ENCODE data around the gene MRPL40. TPM values are rescaled to one million over a fixed set of nuclear protein-coding genes. Genes with fewer than 3 reads are reported as not detected.

Gene MRPL40
- total RNA-seq, result 10 to 100 TPM; 34.1 to 34.4 TPM

GRCh38 chr22:19432133-19432851 is at the start of gene MRPL40:
TSS of gene MRPL40 (plus strand) at chr22:19432545. CDS start at chr22:19432555, 10 bp downstream.
- intact Hi-C loops (cut with DNase I, micrococcal nuclease), result loop anchor here (1.0 to 5.0 kb wide), 8 partner anchors 15 to 685 kb away; partner anchors contain the start of genes C22orf39 (in 2 of the 2), CDC45 (in 2 of the 2), SLC25A1 (in 2 of the 2) and UFD1 (in 2 of the 2)
- H3K4me3 Mint-ChIP-seq, result peak within 1 kb of the TSS; percentile 75
- no peaks in the 10 kb centered on the region for H3K27me3 Mint-ChIP-seq
- peak within 1 kb of the TSS; percentile 96 for H3K27ac Mint-ChIP-seq
- H3K36me3 Mint-ChIP-seq (ENCODE audit: low read depth), result peaks cover 24% of the 10 kb centered on the region
- POLR2A ChIA-PET, result interaction anchor here (0.6 to 1.8 kb wide), 5 partner anchors 13 to 47 kb away, joined by 3 to 8 read pairs (median 5); partner anchors contain the start of genes C22orf39 and CDC45
- peaks cover 43% of the 10 kb centered on the region for H3K4me1 Mint-ChIP-seq
- no peaks in the 10 kb centered on the region for H3K9me3 Mint-ChIP-seq (ENCODE audit: low read depth)
- ATAC-seq (peak; percentile 86), DNase-seq (peak; percentile 94)
- CTCF ChIA-PET, result interaction anchor here (1.0 kb wide), 2 partner anchors 46 to 52 kb away, joined by 3 read pairs; no protein-coding TSS in a partner anchor

DNA sequence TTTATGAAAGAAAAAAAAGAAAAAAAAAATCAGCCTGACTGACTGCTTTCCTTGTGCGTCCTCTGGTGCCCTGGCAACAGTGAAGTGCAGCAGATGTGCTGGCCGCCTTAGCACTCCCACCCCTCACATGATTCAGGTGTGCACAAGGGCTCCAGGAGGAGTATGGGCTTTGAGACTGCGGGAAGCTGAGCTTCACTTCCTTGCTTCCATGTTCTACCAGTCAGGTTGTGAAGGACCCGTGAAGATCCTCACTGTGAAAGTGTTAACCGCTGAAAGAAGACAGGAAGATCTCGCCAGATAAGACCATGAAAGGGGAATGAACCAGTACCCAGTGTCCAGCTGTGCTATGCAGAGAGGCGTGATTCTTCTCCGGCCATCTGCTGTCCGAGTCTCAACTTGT is 49.1 kb upstream of the MRPL40 start:
- Mint-ChIP-seq H3K4me1 (no peaks in the 10 kb centered on the region), H3K27ac (no peak overlapping the region), H3K36me3 (ENCODE audit: low read depth) (peaks cover 36% of the 10 kb centered on the region), H3K27me3 (no peaks in the 10 kb centered on the region), H3K9me3 (ENCODE audit: low read depth) (no peaks in the 10 kb centered on the region), H3K4me3 (no peak overlapping the region)
- no peak for DNase-seq
- POLR2A ChIA-PET, result no interaction called here
- CTCF ChIA-PET, result no interaction called here
- ATAC-seq, result no peak
- intact Hi-C loops (cut with DNase I, micrococcal nuclease), result no loop called here

GRCh38 chr22:19385221-19385906 is 47.0 kb upstream of the MRPL40 start:
- POLR2A ChIA-PET, result no interaction called here
- H3K4me3 Mint-ChIP-seq, result no peak overlapping the region
- no peak overlapping the region for H3K27ac Mint-ChIP-seq
- no peak for ATAC-seq
- H3K27me3 Mint-ChIP-seq, result no peaks in the 10 kb centered on the region
- H3K4me1 Mint-ChIP-seq, result no peaks in the 10 kb centered on the region
- CTCF ChIA-PET, result no interaction called here
- H3K9me3 Mint-ChIP-seq (ENCODE audit: low read depth), result no peaks in the 10 kb centered on the region
- DNase-seq, result no peak
- peaks cover 38% of the 10 kb centered on the region for H3K36me3 Mint-ChIP-seq (ENCODE audit: low read depth)
- intact Hi-C loops (cut with DNase I, micrococcal nuclease), result no loop called here

DNA sequence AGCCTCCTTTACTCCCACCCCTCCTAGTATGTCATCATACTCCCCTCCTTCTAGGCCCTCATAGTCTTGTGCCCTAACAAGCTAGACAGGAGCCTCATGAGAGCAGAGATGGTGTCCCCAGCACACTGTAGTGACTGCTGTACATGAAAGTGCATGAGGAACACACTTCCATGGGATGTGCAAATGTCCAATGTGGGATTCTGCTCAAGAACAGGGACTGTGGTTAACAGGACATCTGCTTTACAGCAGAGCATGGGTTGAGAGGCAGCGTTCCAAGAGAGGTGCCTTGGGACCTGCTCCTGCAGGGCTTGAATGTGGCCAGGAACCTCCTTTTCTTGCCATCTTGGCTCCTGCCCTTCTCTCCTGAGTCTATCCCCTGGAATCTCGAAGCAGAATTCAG is 46.1 kb upstream of the MRPL40 start:
- CTCF ChIA-PET, result interaction anchor here (1.3 kb wide), 1 partner anchor 244 kb away, joined by 3 read pairs; no protein-coding TSS in a partner anchor
- Mint-ChIP-seq H3K27ac (no peak overlapping the region), H3K27me3 (no peaks in the 10 kb centered on the region), H3K9me3 (ENCODE audit: low read depth) (no peaks in the 10 kb centered on the region), H3K4me1 (no peaks in the 10 kb centered on the region), H3K4me3 (no peak overlapping the region), H3K36me3 (ENCODE audit: low read depth) (peaks cover 38% of the 10 kb centered on the region)
- POLR2A ChIA-PET, result no interaction called here
- intact Hi-C loops (cut with DNase I, micrococcal nuclease), result no loop called here
- ATAC-seq (no peak), DNase-seq (no peak)

DNA sequence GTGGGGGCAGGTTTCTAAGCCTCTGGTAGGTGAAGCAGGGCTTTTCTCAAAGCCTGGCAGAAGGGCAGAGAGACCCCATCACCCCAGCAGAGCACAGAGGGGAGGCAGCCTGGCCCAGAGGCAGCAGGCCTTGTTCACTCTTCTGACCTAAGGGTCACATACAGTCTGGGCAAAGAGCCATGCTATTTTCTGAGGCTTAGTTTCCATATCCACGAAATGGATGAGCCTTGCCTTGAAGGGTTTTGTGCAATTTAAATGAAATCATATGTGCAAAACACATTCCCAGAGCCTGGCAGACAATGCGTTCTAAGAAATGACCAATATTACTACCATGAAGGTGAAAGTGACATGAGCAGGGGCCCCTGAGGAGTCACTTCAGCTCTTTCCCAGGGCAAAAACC is 45.3 kb upstream of the MRPL40 start:
- Mint-ChIP-seq H3K27ac (no peak overlapping the region), H3K4me3 (no peak overlapping the region), H3K9me3 (ENCODE audit: low read depth) (no peaks in the 10 kb centered on the region), H3K27me3 (no peaks in the 10 kb centered on the region), H3K4me1 (no peaks in the 10 kb centered on the region), H3K36me3 (ENCODE audit: low read depth) (peaks cover 35% of the 10 kb centered on the region)
- ATAC-seq (no peak), DNase-seq (no peak)
- ChIA-PET POLR2A (interaction anchor here (0.6 kb wide), 1 partner anchor 84 kb away, joined by 4 read pairs; no protein-coding TSS in a partner anchor), CTCF (interaction anchor here (1.3 kb wide), 1 partner anchor 243 kb away, joined by 3 read pairs; no protein-coding TSS in a partner anchor)
- intact Hi-C loops (cut with DNase I, micrococcal nuclease), result no loop called here

DNA sequence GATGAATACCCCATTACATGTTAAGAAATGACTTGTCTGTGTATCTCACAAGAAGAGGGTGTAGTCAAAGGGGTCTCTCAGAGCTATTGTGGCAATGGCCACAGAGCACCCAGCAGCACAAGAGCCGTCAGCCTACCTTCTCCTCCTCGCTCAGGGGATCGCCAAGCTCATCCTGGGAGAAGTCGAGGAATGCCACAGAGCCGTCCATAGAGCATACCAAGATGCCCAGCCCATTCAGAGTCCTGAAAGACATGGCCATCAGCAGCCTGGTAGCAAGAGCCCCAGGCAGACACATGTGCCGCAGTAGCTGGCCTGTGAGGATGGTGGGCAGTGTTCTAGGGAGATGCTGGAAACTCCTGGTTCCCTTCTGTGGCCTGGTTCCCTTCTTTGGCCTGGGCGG is 44.8 kb upstream of the MRPL40 start:
- Mint-ChIP-seq H3K27ac (no peak overlapping the region), H3K36me3 (ENCODE audit: low read depth) (peaks cover 32% of the 10 kb centered on the region), H3K4me3 (no peak overlapping the region), H3K9me3 (ENCODE audit: low read depth) (no peaks in the 10 kb centered on the region), H3K27me3 (no peaks in the 10 kb centered on the region), H3K4me1 (no peaks in the 10 kb centered on the region)
- ATAC-seq (no peak), DNase-seq (no peak)
- POLR2A ChIA-PET, result no interaction called here
- CTCF ChIA-PET, result interaction anchor here (1.3 kb wide), 1 partner anchor 243 kb away, joined by 3 read pairs; no protein-coding TSS in a partner anchor
- intact Hi-C loops (cut with DNase I, micrococcal nuclease), result no loop called here

DNA sequence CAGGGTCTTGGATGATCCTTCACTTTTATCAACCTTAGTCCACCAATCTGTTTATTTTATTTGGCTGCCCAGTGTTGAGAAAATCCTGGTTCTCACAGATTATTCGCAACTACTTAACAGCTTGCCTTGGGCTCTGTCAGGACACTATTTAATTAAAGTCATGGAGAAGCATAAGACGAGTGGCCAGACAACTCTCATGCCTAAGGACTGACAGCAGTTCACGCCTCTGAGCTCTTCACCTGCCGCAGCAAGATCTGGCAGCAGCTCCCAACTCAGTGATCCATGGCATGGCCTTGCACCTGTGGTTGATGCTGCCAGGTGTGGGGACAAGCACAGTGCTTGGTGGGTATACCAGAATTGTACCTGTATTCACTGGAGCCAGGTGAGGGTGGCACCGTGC is 38.6 kb upstream of the MRPL40 start:
- DNase-seq (no peak), ATAC-seq (no peak)
- CTCF ChIA-PET, result interaction anchor here (1.1 to 1.6 kb wide), 3 partner anchors 11 to 34 kb away, joined by 3 to 6 read pairs (median 3); no protein-coding TSS in a partner anchor
- Mint-ChIP-seq H3K36me3 (ENCODE audit: low read depth) (peaks cover 28% of the 10 kb centered on the region), H3K27ac (no peak overlapping the region), H3K4me3 (no peak overlapping the region), H3K9me3 (ENCODE audit: low read depth) (no peaks in the 10 kb centered on the region), H3K4me1 (no peaks in the 10 kb centered on the region), H3K27me3 (no peaks in the 10 kb centered on the region)
- POLR2A ChIA-PET, result no interaction called here
- intact Hi-C loops (cut with DNase I, micrococcal nuclease), result loop anchor here in 1 of 2 experiments (5.0 kb wide), 1 partner anchor 234 kb away; no protein-coding TSS in a partner anchor

DNA sequence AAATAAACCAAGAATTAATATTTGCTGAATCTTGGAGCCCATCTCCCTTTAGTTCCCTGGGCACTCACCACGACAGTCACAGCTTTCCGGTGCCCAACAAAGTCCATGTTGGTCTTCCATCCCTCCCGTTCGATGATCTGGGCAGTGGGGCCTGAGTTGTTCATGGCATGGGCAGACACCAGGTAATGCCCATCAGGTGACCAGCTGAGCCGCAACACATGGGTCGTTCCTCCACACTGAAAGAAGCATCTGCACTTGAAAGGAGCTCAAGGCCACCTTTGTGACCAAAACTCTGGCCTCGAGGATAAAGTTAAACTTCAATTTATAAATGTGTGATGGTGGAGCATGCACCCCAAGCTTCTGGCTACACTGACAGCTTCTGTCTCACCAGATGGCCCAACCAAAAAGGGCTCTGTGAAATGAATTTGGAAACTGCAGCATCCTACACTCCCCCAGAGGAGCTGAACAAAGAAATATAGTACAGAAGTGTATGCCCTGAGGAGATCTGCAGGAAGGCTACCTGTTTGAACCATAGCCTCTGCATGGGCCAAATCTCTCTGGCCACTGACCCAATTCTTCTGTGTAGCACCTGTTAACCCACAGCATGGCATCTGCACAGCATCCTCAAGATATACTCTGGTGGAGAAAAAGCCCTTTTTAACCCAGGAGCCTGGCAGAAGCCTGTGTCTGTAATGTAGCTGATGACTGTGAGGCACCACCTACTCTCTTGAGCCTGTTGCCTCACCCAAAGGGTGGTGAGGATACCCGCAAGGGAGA is 37.9 kb upstream of the MRPL40 start:
- CTCF ChIA-PET, result interaction anchor here (1.1 to 1.6 kb wide), 3 partner anchors 10 to 30 kb away, joined by 3 to 6 read pairs (median 3); no protein-coding TSS in a partner anchor
- no peak for ATAC-seq
- intact Hi-C loops (cut with DNase I, micrococcal nuclease), result loop anchor here in 1 of 2 experiments (5.0 kb wide), 1 partner anchor 233 kb away; no protein-coding TSS in a partner anchor
- Mint-ChIP-seq H3K9me3 (ENCODE audit: low read depth) (no peaks in the 10 kb centered on the region), H3K27me3 (no peaks in the 10 kb centered on the region), H3K27ac (no peak overlapping the region), H3K4me3 (no peak overlapping the region), H3K36me3 (ENCODE audit: low read depth) (peaks cover 27% of the 10 kb centered on the region), H3K4me1 (no peaks in the 10 kb centered on the region)
- no peak for DNase-seq
- POLR2A ChIA-PET, result no interaction called here

DNA sequence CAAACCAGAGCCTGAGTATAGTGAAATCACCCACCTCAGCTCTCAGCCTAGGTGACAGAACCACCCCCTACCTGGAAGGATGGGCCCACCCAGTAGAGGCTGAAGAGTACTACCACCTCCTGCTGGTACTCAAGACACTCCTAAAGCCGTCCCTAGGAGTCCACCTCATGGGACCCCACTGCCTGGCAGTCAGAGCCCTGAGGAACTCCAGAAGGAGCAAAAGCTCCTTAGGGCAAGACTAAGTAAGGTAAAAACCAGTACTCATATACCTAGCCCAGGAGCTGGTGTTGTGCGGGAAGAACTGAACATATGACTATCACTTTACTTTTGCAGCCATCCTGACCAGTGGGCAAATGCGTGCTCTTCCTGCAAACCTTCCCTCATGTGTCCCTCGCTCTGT is 37.1 kb upstream of the MRPL40 start:
- intact Hi-C loops (cut with DNase I, micrococcal nuclease), result no loop called here
- H3K27me3 Mint-ChIP-seq, result no peaks in the 10 kb centered on the region
- no peaks in the 10 kb centered on the region for H3K9me3 Mint-ChIP-seq (ENCODE audit: low read depth)
- H3K36me3 Mint-ChIP-seq (ENCODE audit: low read depth), result peaks cover 25% of the 10 kb centered on the region
- no peaks in the 10 kb centered on the region for H3K4me1 Mint-ChIP-seq
- POLR2A ChIA-PET, result no interaction called here
- H3K4me3 Mint-ChIP-seq, result no peak overlapping the region
- CTCF ChIA-PET, result interaction anchor here (0.5 to 1.6 kb wide), 3 partner anchors 9 to 359 kb away, joined by 3 to 6 read pairs (median 3); no protein-coding TSS in a partner anchor
- no peak for DNase-seq
- no peak overlapping the region for H3K27ac Mint-ChIP-seq
- ATAC-seq, result no peak

- POLR2A ChIA-PET, result no interaction called here
- DNase-seq (no peak), ATAC-seq (no peak)
- H3K27ac Mint-ChIP-seq, result no peak overlapping the region
- CTCF ChIA-PET, result interaction anchor here (0.8 to 1.1 kb wide), 3 partner anchors 28 to 233 kb away, joined by 3 to 4 read pairs (median 3); no protein-coding TSS in a partner anchor
- intact Hi-C loops (cut with DNase I, micrococcal nuclease), result no loop called here
- peaks cover 29% of the 10 kb centered on the region for H3K36me3 Mint-ChIP-seq (ENCODE audit: low read depth)
- no peak overlapping the region for H3K4me3 Mint-ChIP-seq
- H3K4me1 Mint-ChIP-seq, result no peaks in the 10 kb centered on the region
- H3K9me3 Mint-ChIP-seq (ENCODE audit: low read depth), result no peaks in the 10 kb centered on the region
- no peaks in the 10 kb centered on the region for H3K27me3 Mint-ChIP-seq
Observed at GRCh38 chr22:19396561-19396933, 35.8 kb upstream of the MRPL40 start.

Measured in activated CD4-positive, alpha-beta T cell treated with anti-CD3 and anti-CD28 coated beads for 36 hours (primary cell).